ENCODE data around the gene ELAVL4. TPM values are rescaled to one million over a fixed set of nuclear protein-coding genes. Genes with fewer than 3 reads are reported as not detected.

The ELAVL4 gene
- total RNA-seq, 2 donors from 2014 or later = 0.28 to 1.4 TPM

- Histone ChIP-seq H3K4me1 (no peaks in the 10 kb centered on the region), H3K4me3 (no peak overlapping the region), H3K27me3 (no peaks in the 10 kb centered on the region)
These were observed 10.9 kb upstream of the ELAVL4 start for GRCh38 chr1:50097791-50098190.

GRCh38 chr1:50098591-50099021, 10.1 kb upstream of the ELAVL4 start:
- Histone ChIP-seq H3K4me3 (no peak overlapping the region), H3K9me3 (no peaks in the 10 kb centered on the region), H3K36me3 (no peaks in the 10 kb centered on the region), H3K27ac (no peak overlapping the region), H3K27me3 (no peaks in the 10 kb centered on the region), H3K4me1 (no peaks in the 10 kb centered on the region)
- TF ChIP-seq CTCF (IDR thresholded peaks at IDR 0.05) = no peak
- no peak for DNase-seq (ENCODE audit: low spot score)

More at GRCh38 chr1:50097791-50098190, 10.9 kb upstream of the ELAVL4 start:
- Histone ChIP-seq H3K36me3 (no peaks in the 10 kb centered on the region), H3K27ac (no peak overlapping the region), H3K9me3 (no peaks in the 10 kb centered on the region)
- no peak for DNase-seq (ENCODE audit: low spot score)
- no peak for TF ChIP-seq CTCF (IDR thresholded peaks at IDR 0.05)

DNA sequence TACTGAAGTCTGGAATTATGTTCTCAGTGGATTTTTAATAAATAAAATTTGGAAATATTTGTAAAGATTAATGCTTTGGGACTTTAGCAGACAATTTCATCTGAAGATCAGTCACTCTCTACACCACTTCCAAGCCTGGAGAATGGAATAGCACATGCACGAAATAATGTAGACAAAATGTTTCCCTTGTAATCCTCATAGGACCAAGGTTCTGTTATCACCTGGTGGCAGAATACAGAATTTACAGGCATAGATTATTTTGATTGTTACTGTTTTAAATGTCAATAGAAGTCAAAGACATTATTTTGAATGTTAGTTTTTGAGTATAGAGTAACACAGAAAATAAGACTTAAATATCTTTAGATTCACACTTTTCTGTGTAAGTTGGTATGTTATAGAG, 9.1 kb upstream of the ELAVL4 start:
- Histone ChIP-seq H3K4me3 (no peak overlapping the region), H3K27me3 (no peaks in the 10 kb centered on the region), H3K9me3 (no peaks in the 10 kb centered on the region), H3K27ac (no peak overlapping the region), H3K36me3 (no peaks in the 10 kb centered on the region), H3K4me1 (no peaks in the 10 kb centered on the region)
- no peak for TF ChIP-seq CTCF (IDR thresholded peaks at IDR 0.05)
- DNase-seq (ENCODE audit: low spot score) = no peak

DNA sequence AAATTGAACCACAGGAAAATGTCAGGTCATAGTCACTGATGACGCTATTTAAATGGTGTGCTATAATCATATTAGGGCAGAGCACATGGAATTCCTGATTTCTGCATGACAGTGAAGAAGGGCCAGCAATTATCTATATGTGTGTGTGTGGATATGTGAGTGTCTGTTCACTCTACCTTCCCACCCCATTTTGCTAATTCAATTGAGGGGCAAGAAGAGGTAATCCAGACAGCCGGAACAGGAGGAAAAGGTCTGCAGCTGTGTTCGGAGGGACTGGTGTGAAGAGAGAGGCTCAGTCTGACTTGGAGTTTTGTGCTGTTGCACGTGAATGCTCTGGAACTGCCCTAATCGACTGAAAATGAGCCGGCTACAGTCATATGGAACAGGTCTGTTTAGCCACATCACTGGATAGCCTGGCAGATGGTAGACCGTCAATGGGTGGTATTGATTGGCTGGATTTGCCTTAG, 5.1 kb upstream of the ELAVL4 start:
- no peak for TF ChIP-seq CTCF (IDR thresholded peaks at IDR 0.05)
- no peak overlapping the region for H3K4me3 ChIP-seq
- H3K4me1 ChIP-seq = no peaks in the 10 kb centered on the region
- no peak for DNase-seq (ENCODE audit: low spot score)
- no peaks in the 10 kb centered on the region for H3K9me3 ChIP-seq
- no peaks in the 10 kb centered on the region for H3K36me3 ChIP-seq
- H3K27ac ChIP-seq = no peak overlapping the region
- H3K27me3 ChIP-seq = no peaks in the 10 kb centered on the region

DNA sequence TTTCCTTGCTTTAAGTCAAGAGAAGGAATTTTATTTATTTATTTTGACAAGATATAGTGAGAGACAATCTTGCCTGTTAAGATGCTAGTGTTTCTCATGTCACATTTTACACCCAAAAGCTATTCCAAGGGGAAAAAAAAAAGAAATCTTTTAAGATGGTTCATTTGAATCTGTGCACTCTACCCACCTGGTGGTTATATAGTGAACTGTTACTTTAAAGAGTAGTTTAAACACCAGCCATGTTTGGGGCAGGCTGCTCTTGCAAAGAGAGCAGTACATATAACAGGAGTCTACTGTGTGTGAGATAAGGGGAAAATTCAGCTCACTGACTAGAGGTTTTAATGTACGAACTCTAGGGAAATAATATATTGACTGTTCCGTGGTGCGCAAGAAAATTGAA, 3.3 kb upstream of the ELAVL4 start:
- Histone ChIP-seq H3K36me3 (no peaks in the 10 kb centered on the region), H3K27ac (no peak overlapping the region), H3K4me3 (no peak overlapping the region), H3K27me3 (no peaks in the 10 kb centered on the region), H3K4me1 (peaks cover 0 to 5% of the 10 kb centered on the region in 2 donors), H3K9me3 (no peaks in the 10 kb centered on the region)
- TF ChIP-seq CTCF (IDR thresholded peaks at IDR 0.05) = no peak
- DNase-seq (ENCODE audit: low spot score) = no peak

- no peak overlapping the region for H3K27ac ChIP-seq
- no peaks in the 10 kb centered on the region for H3K9me3 ChIP-seq
- H3K27me3 ChIP-seq = no peaks in the 10 kb centered on the region
- no peak overlapping the region for H3K4me3 ChIP-seq
- H3K36me3 ChIP-seq = no peaks in the 10 kb centered on the region
- TF ChIP-seq CTCF (IDR thresholded peaks at IDR 0.05) = no peak
- DNase-seq (ENCODE audit: low spot score) = no peak
- H3K4me1 ChIP-seq = peaks cover 0 to 6% of the 10 kb centered on the region in 2 donors
These were observed 2.5 kb upstream of the ELAVL4 start for GRCh38 chr1:50106095-50106761.
